ENCODE measurements around the gene KLF13.

The KLF13 gene

GRCh38 chr15:31402511-31403056, 75.9 kb downstream of the KLF13 start:
- no peak for DNase-seq (ENCODE audit: low read depth)

DNA sequence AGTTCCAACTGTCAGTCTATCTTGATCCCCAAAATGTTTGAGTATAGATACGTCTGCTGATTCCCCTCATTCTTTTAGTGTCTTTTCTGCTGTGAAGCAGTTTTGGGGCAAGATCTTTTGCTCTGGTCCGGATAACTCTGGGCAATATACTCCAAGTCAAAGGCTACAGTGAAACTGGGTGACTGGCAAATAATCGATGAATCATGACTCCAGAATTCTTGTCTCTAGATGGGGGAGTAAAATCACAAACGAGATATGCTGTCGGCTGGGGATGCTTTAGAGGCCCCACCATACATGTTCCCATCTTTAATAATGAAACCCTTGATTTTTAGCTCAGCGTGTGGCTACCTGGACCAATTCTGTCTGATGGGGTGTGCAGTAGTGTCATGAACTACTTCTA, 76.5 kb downstream of the KLF13 start:
- DNase-seq (ENCODE audit: low read depth): no peak

DNA sequence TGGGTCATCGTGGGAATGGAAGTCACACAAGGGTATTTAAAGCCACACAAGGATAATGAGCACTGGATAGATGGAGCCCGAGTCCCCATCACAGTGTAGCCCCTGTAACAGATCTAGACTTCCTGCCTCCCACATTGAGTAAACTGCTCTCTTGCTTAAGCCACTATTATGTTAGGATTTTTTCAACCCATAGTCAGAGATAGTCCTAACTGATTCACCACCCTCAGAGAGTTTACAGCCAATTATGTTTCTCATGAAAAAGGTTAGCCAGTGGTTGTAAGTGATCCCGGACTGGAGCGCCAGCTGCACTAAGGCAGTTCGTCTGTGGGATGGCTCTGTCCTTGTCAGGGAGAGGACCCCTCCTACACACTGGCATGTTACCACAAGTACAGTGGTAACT, 77.0 kb downstream of the KLF13 start:
- no peak for DNase-seq (ENCODE audit: low read depth)

- no peak for DNase-seq (ENCODE audit: low read depth)
These were observed 77.7 kb downstream of the KLF13 start for GRCh38 chr15:31404345-31404744.

- DNase-seq (ENCODE audit: low read depth): no peak
These were observed 78.7 kb downstream of the KLF13 start for GRCh38 chr15:31405200-31405920.

DNA sequence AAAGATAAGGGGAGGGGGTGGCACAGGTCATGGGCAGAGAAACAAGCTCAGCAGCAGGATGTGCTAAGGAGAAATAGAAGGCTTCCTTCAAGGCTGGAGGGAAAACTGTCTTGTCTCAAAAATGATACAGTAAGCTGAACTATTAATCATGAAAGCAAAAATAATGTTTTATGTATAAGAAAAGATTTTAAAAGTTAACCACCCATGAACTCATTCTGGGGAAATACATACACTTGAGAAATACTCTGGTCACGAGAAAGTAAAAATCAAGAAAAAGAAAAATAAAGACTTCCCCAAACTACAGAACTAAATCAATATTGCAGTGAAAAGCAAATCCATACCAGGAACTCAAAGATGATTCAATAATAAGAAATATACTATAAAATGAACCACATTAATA, 80.7 kb downstream of the KLF13 start:
- DNase-seq (ENCODE audit: low read depth): no peak

DNA sequence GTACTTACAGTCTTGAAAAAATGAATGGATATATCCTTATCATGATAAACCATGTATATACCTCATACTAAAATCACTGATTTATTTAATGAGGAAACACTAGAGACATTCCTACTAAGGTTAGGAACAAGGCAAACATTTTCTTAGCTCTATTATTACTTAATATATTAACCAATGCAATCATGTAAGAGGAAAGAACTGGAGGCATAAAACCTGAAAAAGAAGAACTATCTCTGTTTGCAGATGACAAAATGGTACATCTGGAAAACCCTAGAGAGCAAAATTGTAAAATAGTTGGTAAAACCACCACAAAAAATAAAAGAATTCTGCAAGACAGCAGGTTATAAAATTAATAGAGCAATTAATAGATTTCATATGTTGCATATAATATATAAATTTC, 81.2 kb downstream of the KLF13 start:
- no peak for DNase-seq (ENCODE audit: low read depth)

DNA sequence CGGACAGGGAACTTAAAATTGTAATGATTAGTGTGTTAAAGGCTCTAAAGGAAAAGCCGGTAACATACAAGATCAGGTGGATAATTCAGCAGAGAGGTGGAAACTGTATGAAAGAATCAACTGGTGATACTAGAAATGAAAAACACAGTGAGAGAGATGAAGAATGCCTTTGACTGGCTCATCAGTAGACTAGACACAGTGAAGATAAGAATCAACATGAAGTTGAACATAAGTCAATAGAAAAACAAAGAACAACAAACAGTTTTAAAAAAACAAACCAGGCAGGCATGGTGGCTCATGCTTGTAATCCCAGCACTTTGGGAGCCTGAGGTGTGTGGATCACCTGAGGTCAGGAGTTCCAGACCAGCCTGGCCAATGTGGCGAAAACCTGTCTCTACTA, 82.1 kb downstream of the KLF13 start:
- no peak for DNase-seq (ENCODE audit: low read depth)

GRCh38 chr15:31409171-31409570, 82.5 kb downstream of the KLF13 start:
- no peak for DNase-seq (ENCODE audit: low read depth)

DNA sequence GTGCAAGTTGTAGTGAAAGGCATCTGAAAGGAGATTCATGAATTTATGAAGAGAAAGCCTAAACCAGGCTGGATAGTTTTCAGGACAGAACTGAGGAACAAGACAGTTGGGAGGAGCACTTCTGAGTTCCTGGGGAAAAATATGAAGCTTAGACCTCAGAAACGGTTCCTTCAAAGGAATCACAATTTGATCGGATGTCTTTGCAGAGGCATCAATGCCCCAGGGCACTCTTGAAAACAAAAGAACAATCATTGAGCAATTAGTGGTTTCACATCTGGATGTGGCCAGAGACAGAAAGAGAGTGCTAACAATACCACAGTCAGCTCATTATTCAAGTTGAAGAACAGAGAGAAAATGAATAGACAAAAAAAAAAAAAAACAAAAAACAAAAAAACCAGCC, 86.2 kb downstream of the KLF13 start:
- DNase-seq (ENCODE audit: low read depth): no peak

DNA sequence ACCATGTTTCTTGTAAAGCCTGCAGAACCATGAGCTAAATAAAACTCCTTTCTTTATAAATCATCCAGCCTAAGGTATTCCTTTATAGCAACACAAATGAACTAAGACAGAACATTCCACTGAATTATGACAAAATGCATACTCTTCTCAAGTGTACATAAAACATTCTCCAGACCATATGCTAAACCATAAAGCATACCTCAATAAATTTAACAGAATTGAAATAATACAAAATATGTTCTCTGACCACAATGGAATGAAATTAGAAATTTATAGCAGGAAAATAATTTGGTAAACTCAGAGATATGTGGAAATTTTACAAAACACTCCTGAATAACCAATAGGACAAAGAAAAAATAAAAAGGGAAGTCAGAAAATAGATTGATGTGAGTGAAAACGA, 88.6 kb downstream of the KLF13 start:
- DNase-seq (ENCODE audit: low read depth): no peak

DNA sequence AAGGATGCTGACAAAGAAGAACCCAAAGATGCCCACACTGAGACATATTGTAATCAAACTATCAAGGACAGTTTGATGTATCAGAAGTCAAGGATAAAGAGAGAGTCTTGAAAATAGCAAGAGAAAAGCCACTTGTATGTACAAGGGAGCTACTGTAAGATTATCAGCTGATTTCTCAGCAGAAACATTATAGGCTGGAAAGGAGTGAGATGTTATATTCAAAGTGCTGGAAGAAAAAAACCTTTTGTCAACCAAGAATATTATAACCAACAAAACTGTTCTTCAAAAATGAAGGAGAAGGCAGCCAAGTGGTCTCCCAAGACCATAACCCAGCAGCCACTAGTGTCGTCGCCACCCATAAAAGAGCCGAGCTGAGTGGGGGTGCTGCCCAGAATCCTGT, 93.2 kb downstream of the KLF13 start:
- no peak for DNase-seq (ENCODE audit: low read depth)

- no peak for DNase-seq (ENCODE audit: low read depth)
These were observed 100.8 kb downstream of the KLF13 start for GRCh38 chr15:31427411-31427810.

Measured in CMK (cell line).